Glomerular endothelial cell (primary cell): ENCODE results near the gene SYT1. TPM values are rescaled to one million over a fixed set of nuclear protein-coding genes. Genes with fewer than 3 reads are reported as not detected.

Source experiments
- DNase-seq: peaks from one replicate; pipeline ENCODE4 v3.0.0-alpha.2; 2011; ENCODE audit warnings: low read depth, low spot score; ENCODE audit errors: extremely low read depth
- total RNA-seq: library from RNA; depleted of rRNA; stranded (reverse); fragments of >200 nt; gene quantifications from 2 replicates; pipeline ENCODE4 v1.2.3, GENCODE V29; 2015

SYT1 gene
- total RNA-seq, 1 donor from 2014 or later = 13.2 TPM

GRCh38 chr12:79053394-79053793 is 188.8 kb downstream of the SYT1 start:
- no peak for DNase-seq

GRCh38 chr12:79055926-79056674 is 191.5 kb downstream of the SYT1 start:
- DNase-seq = peak; percentile 58

GRCh38 chr12:79056775-79057174 is 192.2 kb downstream of the SYT1 start:
- no peak for DNase-seq

- no peak for DNase-seq
Observed at GRCh38 chr12:79057540-79057939, 193.0 kb downstream of the SYT1 start.

GRCh38 chr12:79058342-79058741 is 193.8 kb downstream of the SYT1 start:
- DNase-seq = peak; percentile 39

GRCh38 chr12:79059557-79059956 is 195.0 kb downstream of the SYT1 start:
- DNase-seq = no peak

- peak; percentile 33 for DNase-seq
Observed at GRCh38 chr12:79063258-79063657, 198.7 kb downstream of the SYT1 start.

GRCh38 chr12:79067977-79068376 is 203.4 kb downstream of the SYT1 start:
- no peak for DNase-seq

GRCh38 chr12:79069009-79069408 is 204.4 kb downstream of the SYT1 start:
- no peak for DNase-seq

- no peak for DNase-seq
Observed at GRCh38 chr12:79071498-79071897, 206.9 kb downstream of the SYT1 start.

GRCh38 chr12:79073506-79073905 is 208.9 kb downstream of the SYT1 start:
- DNase-seq = no peak

- DNase-seq = no peak
Observed at GRCh38 chr12:79082595-79082994, 218.0 kb downstream of the SYT1 start.

GRCh38 chr12:79083181-79083580 is 218.6 kb downstream of the SYT1 start:
- DNase-seq = no peak

GRCh38 chr12:79085106-79085682 is 220.6 kb downstream of the SYT1 start:
- DNase-seq = no peak

- no peak for DNase-seq
Observed at GRCh38 chr12:79086541-79087296, 222.1 kb downstream of the SYT1 start.

GRCh38 chr12:79098530-79098929 is 234.0 kb downstream of the SYT1 start:
- DNase-seq = no peak

GRCh38 chr12:79108962-79109361 is 244.4 kb downstream of the SYT1 start:
- no peak for DNase-seq

- no peak for DNase-seq
Observed at GRCh38 chr12:79114896-79115295, 250.3 kb downstream of the SYT1 start.

GRCh38 chr12:79115743-79116142 is 251.2 kb downstream of the SYT1 start:
- no peak for DNase-seq

GRCh38 chr12:79119796-79120195 is 255.2 kb downstream of the SYT1 start:
- DNase-seq = no peak

GRCh38 chr12:79121486-79121885 is 256.9 kb downstream of the SYT1 start:
- DNase-seq = no peak

- no peak for DNase-seq
Observed at GRCh38 chr12:79124385-79124784, 259.8 kb downstream of the SYT1 start.
